Neural progenitor cell (in vitro differentiated cells): ENCODE data around the gene P2RX4.

ENCODE experiments used
- CTCF ChIP-seq: fragments of 200-600 bp; sonication (generic); IDR thresholded peaks from 2 replicates; pipeline ENCODE4 v1.5.1; 2017; ENCODE audit warnings: antibody characterized with exemption, mild to moderate bottlenecking
- EZH2 ChIP-seq: fragments of 200-600 bp; sonication (generic); IDR thresholded peaks from 2 replicates; pipeline ENCODE4 v1.6.1; 2017; ENCODE audit warnings: antibody characterized with exemption, mild to moderate bottlenecking, moderate library complexity

- TF ChIP-seq EZH2 (no peak), CTCF (no peak)
Measured at GRCh38 chr12:121267822-121268221, 57.9 kb downstream of the P2RX4 start.
